Activated T-cell treated with anti-CD3 and anti-CD28 coated beads for 24 hours (primary cell): ENCODE results near the gene FAM174B.

Experiments used
- DNase-seq: peaks from one replicate; pipeline ENCODE4 v3.0.0-alpha.2; 2020; ENCODE audit warnings: low read depth

FAM174B gene

GRCh38 chr15:92655178-92655995, at the start of gene FAM174B:
TSS of gene FAM174B (minus strand) at chr15:92655775.
- DNase-seq: peak; percentile 13

- DNase-seq: no peak
Observed at GRCh38 chr15:92696096-92696495, 40.5 kb upstream of the FAM174B start.

DNA sequence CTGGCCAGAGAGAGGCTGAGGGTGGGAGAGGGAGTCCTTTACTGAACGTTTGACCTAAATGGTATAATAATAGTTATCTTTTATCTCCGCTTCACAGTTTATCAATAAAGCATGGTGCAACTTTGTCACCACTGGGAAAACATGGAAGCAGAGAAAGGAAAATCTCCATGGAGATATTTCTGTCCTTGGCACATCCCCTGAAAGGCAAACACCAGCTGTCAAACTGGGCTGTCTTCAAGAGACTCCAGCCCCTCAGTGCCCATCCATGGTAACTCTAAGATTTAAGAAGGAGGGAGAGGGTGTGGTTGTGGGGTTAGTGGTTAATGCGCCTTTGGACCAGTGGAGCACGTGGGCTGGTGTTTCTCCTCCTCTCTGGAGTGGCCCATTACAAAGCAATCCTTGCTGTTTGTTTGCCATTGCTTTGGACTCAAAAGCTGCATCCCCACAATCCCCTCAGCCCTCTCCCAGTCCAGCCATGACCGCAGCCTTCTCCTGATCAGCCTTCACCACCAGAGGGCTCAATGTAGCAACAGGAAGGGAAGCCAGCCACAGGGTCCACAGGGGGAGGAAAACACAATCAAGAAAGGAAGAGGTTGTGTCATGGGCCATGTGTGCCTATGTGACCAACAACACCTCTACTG, 38.2 kb upstream of the FAM174B start:
- no peak for DNase-seq

- DNase-seq: no peak
Observed at GRCh38 chr15:92690395-92690794, 34.8 kb upstream of the FAM174B start.

GRCh38 chr15:92687746-92688145, 32.2 kb upstream of the FAM174B start:
- DNase-seq: no peak

GRCh38 chr15:92687195-92687602, 31.6 kb upstream of the FAM174B start:
- no peak for DNase-seq

- no peak for DNase-seq
Observed at GRCh38 chr15:92683511-92683834, 27.9 kb upstream of the FAM174B start.

DNA sequence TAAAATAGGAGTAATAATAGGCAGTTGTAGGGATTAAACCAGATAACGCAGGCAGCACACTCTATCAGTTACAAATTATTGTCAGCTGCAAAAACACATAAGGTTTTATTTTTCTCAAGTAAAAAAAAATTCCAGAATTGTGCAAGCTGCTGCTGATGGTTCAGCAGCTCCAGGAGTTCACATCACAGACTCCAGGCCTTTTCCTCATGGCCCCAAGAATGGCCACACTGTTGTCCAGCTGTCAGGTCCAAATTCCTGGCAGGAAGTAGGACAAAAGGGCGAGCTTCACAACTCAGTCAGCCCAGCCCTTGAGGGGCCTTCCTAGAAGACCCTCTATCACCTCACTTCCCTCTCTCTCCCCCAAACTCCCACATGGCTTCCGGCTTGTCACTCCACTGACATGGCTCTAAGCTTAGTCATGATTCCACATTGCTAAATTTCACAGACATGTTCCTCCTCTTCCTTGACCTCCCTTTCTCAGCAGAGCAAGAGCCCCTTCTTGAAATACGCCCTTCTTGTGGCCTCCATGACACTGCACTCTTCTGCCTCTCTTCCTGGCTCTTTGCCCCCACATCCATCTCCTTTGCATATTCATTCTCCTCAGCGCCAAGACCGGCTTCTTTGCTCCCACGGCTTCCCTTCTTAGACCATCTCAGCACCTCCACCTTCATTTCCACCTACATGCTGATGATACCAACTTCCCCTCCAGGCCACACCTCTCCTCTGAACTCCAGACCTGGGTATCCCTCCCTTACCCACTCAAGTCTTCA, 27.4 kb upstream of the FAM174B start:
- DNase-seq: no peak

DNA sequence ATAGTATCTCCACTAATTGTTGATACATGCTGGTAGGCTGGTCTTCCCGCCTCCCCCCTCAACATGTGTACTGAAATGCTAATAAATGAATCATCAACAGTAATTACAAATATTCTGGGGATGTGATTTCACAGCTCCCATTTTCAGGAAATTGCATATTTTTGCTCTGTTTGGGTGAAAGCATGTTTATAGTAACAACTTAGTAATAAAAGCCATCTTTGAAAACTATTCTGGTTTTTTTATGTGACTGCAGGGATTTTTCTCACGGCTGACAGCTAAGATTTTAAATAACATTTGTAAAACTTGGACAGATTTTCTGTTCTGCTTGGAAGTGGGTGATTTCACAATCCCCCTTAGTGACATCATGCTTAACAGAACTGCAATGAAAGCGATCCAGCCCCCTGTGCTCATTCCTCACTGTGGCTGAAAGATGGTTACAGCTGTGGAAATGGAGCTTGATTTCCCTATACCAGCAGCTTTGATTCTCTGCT, 25.6 kb upstream of the FAM174B start:
- no peak for DNase-seq

DNA sequence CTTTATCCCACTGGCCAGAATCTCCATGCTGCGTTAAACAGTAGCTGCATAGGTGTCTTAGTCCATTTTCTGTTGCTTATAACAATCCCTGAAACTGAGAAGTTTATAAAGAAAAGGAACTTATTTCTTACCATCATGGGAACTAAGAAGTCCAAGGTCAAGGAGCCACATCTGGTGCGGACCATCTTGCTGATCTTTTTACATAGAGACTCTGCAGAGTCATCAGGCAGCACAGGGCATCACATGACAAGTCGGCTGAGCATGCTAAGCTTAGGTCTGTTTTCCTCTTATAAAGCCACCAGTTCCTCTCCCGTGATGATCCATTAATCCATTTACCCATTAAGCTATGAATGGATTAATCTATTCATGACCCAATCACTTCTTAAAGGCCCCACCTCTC, 22.4 kb upstream of the FAM174B start:
- DNase-seq: no peak

DNA sequence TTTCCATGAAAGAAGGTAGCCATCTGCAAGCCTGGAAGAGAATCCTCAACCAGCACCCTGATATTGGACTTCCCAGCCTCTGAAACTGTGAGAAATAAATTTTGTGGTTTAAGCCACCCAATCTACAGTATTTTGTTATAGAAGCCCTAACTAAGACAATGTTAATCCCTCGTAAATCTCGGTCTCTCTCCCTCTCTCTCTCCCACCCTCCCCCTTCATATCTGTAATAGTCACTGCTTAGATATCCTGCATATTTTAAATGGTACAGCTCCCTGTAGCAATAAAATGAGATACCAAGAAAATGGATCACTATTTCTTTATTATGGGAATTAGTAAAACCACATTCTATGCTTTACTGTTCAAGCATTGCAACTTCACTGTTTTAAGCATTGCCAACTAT, 21.0 kb upstream of the FAM174B start:
- no peak for DNase-seq

GRCh38 chr15:92675485-92675884, 19.9 kb upstream of the FAM174B start:
- DNase-seq: no peak

GRCh38 chr15:92674347-92674746, 18.8 kb upstream of the FAM174B start:
- DNase-seq: no peak

GRCh38 chr15:92672102-92672501, 16.5 kb upstream of the FAM174B start:
- DNase-seq: no peak

- no peak for DNase-seq
Observed at GRCh38 chr15:92671406-92671805, 15.8 kb upstream of the FAM174B start.

GRCh38 chr15:92670621-92671020, 15.0 kb upstream of the FAM174B start:
- no peak for DNase-seq

GRCh38 chr15:92669432-92669831, 13.9 kb upstream of the FAM174B start:
- no peak for DNase-seq

DNA sequence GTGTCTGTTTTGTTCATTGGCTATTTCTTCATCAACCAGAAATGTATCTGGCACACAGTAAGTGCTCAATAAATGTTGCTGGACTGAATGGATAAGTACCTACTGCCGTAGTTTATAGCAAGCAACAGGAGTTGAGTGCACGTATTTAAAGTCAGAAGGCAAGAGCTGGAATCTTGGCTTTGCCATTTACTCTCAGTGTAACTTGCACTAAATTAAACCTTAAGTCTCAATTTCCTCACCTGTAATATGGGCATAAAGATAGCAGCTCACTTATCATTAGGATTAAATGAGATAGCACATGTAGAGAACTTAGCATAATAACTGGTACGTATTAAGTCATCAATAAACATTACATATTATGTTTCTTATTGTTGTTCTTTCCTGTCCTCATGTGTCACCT, 13.0 kb upstream of the FAM174B start:
- DNase-seq: no peak

DNA sequence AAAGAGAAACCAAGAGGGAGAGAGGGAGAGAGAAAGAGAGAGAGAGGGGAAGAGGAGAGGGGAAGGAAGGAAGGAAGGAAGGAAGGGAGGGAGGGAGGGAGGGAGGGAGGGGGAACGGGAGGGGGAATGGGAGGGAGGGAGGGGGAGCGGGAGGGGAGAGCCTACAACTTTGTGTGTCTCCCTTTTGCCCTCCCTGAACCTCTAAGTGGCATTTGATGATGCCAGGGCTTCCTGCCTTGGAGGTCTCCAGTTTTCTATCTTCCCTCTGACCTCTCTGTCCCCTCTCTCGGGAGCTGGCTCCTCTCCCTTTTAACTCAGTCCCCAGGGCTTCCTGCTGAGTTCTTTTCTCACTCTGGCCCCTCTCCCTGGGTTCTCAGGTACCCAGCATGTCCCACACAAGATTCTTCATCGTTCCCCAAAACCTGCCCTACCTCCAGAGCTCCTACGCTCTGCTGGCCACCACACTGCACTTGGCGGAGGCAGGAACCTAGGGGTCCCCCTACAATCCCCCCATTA, 12.5 kb upstream of the FAM174B start:
- no peak for DNase-seq

DNA sequence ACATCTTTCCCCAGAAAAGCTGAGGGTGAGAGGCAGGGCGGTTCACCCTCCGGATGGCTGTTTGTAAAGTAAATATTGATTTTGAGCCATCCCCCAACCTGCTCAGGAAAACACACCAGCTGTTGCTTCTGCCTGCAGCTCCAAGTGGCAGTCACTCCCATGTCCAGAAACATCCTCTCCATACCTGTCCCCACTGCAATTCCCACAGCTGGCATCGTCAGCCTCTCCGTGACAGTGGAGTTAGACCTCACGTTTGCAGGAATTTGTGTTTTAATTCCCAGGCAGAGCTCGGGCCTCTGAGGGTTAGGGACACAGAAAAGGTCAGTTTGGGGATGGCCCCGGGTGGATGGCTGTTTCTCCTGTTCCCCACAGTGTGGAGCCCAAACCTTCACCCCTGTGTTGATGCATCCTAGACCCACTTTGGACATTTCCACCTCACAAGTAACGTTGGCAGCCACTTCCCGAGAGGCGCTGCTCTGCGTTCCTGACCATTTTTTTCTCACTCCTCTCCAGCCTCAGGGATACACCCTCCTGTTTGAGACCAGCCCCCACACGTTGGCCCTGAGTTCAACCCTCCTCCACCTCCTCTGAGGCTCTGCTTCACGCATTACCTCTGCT, 11.8 kb upstream of the FAM174B start:
- no peak for DNase-seq

DNA sequence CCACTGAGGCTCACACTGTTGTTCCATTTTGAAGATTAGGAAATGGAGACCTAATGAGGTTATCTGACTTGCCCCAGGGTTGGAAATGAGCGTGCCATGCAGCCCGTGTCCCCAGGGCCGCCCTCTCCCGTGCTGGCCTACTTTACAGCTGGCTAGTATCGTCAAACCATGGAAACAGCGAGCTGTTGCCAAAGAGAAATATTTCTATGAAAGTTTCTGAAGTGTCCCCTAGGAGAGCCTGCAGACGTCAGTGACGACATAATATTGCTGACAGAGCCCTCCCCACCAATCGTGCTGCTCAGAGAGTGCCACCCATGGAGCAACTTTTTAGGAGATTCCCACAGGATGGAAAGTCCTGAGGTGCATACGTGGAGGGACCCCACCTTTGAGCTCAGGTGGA, 11.2 kb upstream of the FAM174B start:
- no peak for DNase-seq

DNA sequence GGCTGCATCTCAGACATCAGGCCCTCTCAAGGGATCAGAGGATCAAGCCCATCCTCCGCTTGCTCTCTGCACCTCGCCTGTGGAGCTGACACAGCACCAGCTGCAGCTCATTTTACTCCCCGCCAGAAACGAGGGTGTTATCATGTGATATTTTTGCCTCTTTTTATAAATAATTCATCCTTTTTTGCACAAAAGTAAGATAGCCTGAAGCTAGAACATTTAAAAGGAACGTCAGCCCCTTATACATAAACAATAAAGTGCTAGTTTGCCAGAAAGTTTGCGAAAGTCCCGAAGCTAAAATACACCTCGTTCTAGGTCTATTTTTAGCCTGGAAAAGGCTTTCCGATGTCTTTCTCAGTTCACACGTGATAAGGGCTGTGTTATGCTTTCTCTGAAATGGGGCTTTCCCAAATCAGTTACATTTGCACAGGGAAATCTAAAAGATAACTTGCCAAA, 9.6 kb upstream of the FAM174B start:
- no peak for DNase-seq
